ENCODE data around the gene UPF2. TPM values are rescaled to one million over a fixed set of nuclear protein-coding genes. Genes with fewer than 3 reads are reported as not detected.

UPF2 gene
- total and polyA plus RNA-seq, 2 donors from 2014 or later: 8.4 to 19.4 TPM

DNA sequence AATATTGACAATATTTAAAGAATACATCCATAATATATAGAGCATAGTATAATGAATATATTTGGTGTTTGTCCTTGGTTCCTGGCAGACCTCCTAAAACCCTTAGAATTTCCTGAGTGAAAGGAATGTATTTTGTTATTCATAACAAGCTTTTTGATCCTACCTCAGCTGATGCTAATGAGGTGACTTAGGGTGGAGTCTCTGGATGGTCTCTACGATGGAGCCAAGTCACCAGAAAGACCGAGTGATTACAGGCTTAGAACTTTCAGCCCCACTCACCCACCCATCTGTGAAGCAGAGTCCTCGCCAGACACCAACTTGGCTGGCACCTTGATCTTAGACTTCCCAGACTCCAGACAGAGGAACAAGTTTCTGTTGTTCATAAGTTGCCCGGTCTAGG is 35.9 kb downstream of the UPF2 start:
- FAIRE-seq (no peak), DNase-seq (no peak)
- Histone ChIP-seq H3K36me3 (ENCODE audit: control insufficient read depth in 2 of 3, insufficient read depth in 3 of 3, low read length in 3 of 3) (peaks cover 2 to 17% (median 7%) of the 10 kb centered on the region in 3 donors), H3K27ac (ENCODE audit: low read depth in 2 of 2, low read length in 2 of 2) (no peak overlapping the region), H3K4me1 (ENCODE audit: control insufficient read depth in 2 of 3, insufficient read depth in 2 of 3, low read depth in 1 of 3, low read length in 3 of 3) (no peaks in the 10 kb centered on the region), H3K9ac (ENCODE audit: low read length in 3 of 3) (no peak overlapping the region), H3K27me3 (ENCODE audit: control insufficient read depth, insufficient read depth, low read length) (no peaks in the 10 kb centered on the region), H3K4me3 (ENCODE audit: low read length in 3 of 3) (no peak overlapping the region), H3K9me3 (ENCODE audit: control insufficient read depth in 2 of 3, insufficient read depth in 1 of 3, low read length in 3 of 3) (no peaks in the 10 kb centered on the region)
- intact Hi-C loops (cut with DNase I): no loop called here
- TF ChIP-seq, protein P1, sequence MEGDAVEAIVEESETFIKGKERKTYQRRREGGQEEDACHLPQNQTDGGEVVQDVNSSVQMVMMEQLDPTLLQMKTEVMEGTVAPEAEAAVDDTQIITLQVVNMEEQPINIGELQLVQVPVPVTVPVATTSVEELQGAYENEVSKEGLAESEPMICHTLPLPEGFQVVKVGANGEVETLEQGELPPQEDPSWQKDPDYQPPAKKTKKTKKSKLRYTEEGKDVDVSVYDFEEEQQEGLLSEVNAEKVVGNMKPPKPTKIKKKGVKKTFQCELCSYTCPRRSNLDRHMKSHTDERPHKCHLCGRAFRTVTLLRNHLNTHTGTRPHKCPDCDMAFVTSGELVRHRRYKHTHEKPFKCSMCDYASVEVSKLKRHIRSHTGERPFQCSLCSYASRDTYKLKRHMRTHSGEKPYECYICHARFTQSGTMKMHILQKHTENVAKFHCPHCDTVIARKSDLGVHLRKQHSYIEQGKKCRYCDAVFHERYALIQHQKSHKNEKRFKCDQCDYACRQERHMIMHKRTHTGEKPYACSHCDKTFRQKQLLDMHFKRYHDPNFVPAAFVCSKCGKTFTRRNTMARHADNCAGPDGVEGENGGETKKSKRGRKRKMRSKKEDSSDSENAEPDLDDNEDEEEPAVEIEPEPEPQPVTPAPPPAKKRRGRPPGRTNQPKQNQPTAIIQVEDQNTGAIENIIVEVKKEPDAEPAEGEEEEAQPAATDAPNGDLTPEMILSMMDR (IDR thresholded peaks at IDR 0.05; ENCODE audit: borderline replicate concordance, extremely low read depth, insufficient read depth): no peak

DNA sequence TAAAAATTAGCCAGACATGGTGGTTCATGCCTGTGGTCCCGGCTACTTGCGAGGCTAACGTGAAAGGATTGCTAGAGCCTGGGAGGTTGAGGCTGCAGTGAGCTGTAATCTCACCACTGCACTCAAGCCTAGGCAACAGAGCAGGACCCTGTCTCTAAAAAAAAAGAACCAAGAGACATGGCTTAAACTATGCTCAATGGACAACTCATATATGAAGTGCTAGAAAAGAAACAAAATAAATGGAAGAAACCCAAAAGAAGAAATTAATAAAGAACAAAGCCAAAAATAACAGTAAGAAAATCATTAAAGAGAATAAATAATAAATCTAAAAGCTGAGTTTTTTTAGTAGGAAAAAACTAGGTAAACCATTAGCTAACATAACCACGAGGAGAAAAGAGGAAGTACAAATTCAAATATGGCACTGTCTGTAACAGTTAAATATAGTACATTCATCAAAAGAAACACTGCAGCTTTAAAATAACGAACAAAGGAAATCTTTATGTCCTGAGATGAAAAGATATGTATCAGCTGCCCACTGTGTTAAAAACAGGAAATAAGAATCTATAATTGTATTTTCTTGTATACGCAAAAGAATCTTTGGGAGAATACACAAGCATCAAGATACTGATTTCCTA is 48.7 kb downstream of the UPF2 start:
- TF ChIP-seq, protein P1 (IDR thresholded peaks at IDR 0.05; ENCODE audit: borderline replicate concordance, extremely low read depth, insufficient read depth): no peak
- peak in 1 of 5 donors; percentile 4 for DNase-seq
- Histone ChIP-seq H3K36me3 (ENCODE audit: control insufficient read depth in 2 of 3, insufficient read depth in 3 of 3, low read length in 3 of 3) (peaks cover 2 to 9% (median 4%) of the 10 kb centered on the region in 3 donors), H3K27ac (ENCODE audit: low read depth in 2 of 2, low read length in 2 of 2) (no peak overlapping the region), H3K9ac (ENCODE audit: low read length in 3 of 3) (no peak overlapping the region), H3K4me1 (ENCODE audit: control insufficient read depth in 2 of 3, insufficient read depth in 2 of 3, low read depth in 1 of 3, low read length in 3 of 3) (no peaks in the 10 kb centered on the region), H3K27me3 (ENCODE audit: control insufficient read depth, insufficient read depth, low read length) (no peaks in the 10 kb centered on the region), H3K4me3 (ENCODE audit: low read length in 3 of 3) (no peak overlapping the region), H3K9me3 (ENCODE audit: control insufficient read depth in 2 of 3, insufficient read depth in 1 of 3, low read length in 3 of 3) (no peaks in the 10 kb centered on the region)
- no peak for FAIRE-seq
- intact Hi-C loops (cut with DNase I): no loop called here

DNA sequence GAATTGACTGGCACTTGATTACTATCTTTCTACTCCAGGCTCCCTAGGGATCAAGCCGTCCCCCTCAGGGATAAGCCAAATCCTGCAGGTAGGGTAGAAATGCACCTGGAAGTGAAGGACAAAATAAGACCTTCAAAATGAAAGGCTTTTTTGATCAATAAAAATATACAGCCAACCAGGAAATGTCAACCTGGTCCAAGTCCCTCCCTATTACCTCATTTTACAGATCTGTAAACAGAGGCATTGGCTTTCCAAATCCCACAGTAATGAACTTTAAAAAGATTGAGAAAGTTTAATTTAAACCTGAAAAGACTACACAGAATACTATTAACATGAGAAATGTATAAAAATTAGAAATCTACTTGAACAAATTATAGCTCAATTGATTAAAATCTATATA is 53.7 kb downstream of the UPF2 start:
- DNase-seq (no peak), FAIRE-seq (no peak)
- Histone ChIP-seq H3K27me3 (ENCODE audit: control insufficient read depth, insufficient read depth, low read length) (no peaks in the 10 kb centered on the region), H3K4me3 (ENCODE audit: low read length in 3 of 3) (no peak overlapping the region), H3K4me1 (ENCODE audit: control insufficient read depth in 2 of 3, insufficient read depth in 2 of 3, low read depth in 1 of 3, low read length in 3 of 3) (no peaks in the 10 kb centered on the region), H3K9me3 (ENCODE audit: control insufficient read depth in 2 of 3, insufficient read depth in 1 of 3, low read length in 3 of 3) (no peaks in the 10 kb centered on the region), H3K36me3 (ENCODE audit: control insufficient read depth in 2 of 3, insufficient read depth in 3 of 3, low read length in 3 of 3) (peaks cover 0 to 9% (median 0%) of the 10 kb centered on the region in 3 donors), H3K9ac (ENCODE audit: low read length in 3 of 3) (no peak overlapping the region), H3K27ac (ENCODE audit: low read depth in 2 of 2, low read length in 2 of 2) (no peak overlapping the region)
- intact Hi-C loops (cut with DNase I): loop anchor here (5.0 kb wide), 1 partner anchor 207 kb away; no protein-coding TSS in a partner anchor
- TF ChIP-seq, protein P1 (IDR thresholded peaks at IDR 0.05; ENCODE audit: borderline replicate concordance, extremely low read depth, insufficient read depth): no peak
